ENCODE results near the gene PNCK. TPM values are rescaled to one million over a fixed set of nuclear protein-coding genes. Genes with fewer than 3 reads are reported as not detected.

The PNCK gene
- total RNA-seq, 2 donors from 2014 or later = 1.9 to 11.1 TPM

- intact Hi-C loops (cut with DNase I) = no loop called here
- H3K27ac ChIP-seq = no peak overlapping the region
- H3K4me1 ChIP-seq = no peaks in the 10 kb centered on the region
- H3K9me3 ChIP-seq = no peaks in the 10 kb centered on the region
- H3K4me3 ChIP-seq = no peak overlapping the region
- DNase-seq = no peak
- H3K36me3 ChIP-seq = no peaks in the 10 kb centered on the region
- H3K27me3 ChIP-seq = no peaks in the 10 kb centered on the region
- no peak overlapping the region for H3K9ac ChIP-seq (ENCODE audit: low read depth in 2 of 2, low read length in 2 of 2)
- TF ChIP-seq CTCF (IDR thresholded peaks at IDR 0.05) = no peak
Observed at GRCh38 chrX:153635788-153636668, 37.6 kb downstream of the PNCK start.

GRCh38 chrX:153635388-153635787 is 38.2 kb downstream of the PNCK start:
- H3K9ac ChIP-seq (ENCODE audit: low read depth in 2 of 2, low read length in 2 of 2) = no peak overlapping the region
- intact Hi-C loops (cut with DNase I) = no loop called here
- no peaks in the 10 kb centered on the region for H3K9me3 ChIP-seq
- H3K4me3 ChIP-seq = no peak overlapping the region
- H3K27ac ChIP-seq = no peak overlapping the region
- no peaks in the 10 kb centered on the region for H3K36me3 ChIP-seq
- TF ChIP-seq CTCF (IDR thresholded peaks at IDR 0.05) = no peak
- no peak for DNase-seq
- H3K27me3 ChIP-seq = no peaks in the 10 kb centered on the region
- H3K4me1 ChIP-seq = no peaks in the 10 kb centered on the region

- Histone ChIP-seq H3K36me3 (no peaks in the 10 kb centered on the region), H3K27me3 (no peaks in the 10 kb centered on the region), H3K9ac (ENCODE audit: low read depth in 2 of 2, low read length in 2 of 2) (no peak overlapping the region), H3K4me1 (no peaks in the 10 kb centered on the region), H3K9me3 (no peaks in the 10 kb centered on the region), H3K27ac (no peak overlapping the region), H3K4me3 (no peak overlapping the region)
- TF ChIP-seq CTCF (IDR thresholded peaks at IDR 0.05) = no peak
- intact Hi-C loops (cut with DNase I) = no loop called here
- DNase-seq = no peak
Observed at GRCh38 chrX:153634832-153635231, 38.8 kb downstream of the PNCK start.

DNA sequence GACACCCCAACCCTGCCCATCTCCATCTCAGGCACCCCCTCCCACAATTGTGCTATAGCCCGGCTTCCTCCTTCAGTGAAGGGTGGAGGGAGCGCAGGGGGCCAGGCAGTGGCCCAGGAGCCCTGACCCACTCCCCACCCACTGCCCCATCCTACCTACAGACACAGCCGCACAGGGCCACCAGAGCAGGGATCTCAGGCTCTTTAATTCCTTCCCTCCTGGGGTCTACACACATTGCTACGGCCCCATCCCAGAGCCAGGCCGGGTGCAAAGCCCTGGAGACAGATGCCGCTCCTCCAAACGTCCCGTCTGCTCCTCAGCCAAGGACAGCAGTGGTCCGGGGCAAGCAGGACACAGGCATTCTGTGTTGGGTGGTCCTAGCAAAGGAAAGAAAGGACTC is 39.4 kb downstream of the PNCK start:
- Histone ChIP-seq H3K4me3 (no peak overlapping the region), H3K27ac (no peak overlapping the region), H3K9ac (ENCODE audit: low read depth in 2 of 2, low read length in 2 of 2) (no peak overlapping the region), H3K4me1 (no peaks in the 10 kb centered on the region), H3K27me3 (no peaks in the 10 kb centered on the region), H3K36me3 (no peaks in the 10 kb centered on the region), H3K9me3 (no peaks in the 10 kb centered on the region)
- no peak for TF ChIP-seq CTCF (IDR thresholded peaks at IDR 0.05)
- no peak for DNase-seq
- intact Hi-C loops (cut with DNase I) = no loop called here

GRCh38 chrX:153633607-153634180 is 39.9 kb downstream of the PNCK start:
- H3K27ac ChIP-seq = no peak overlapping the region
- H3K4me1 ChIP-seq = no peaks in the 10 kb centered on the region
- no peak for TF ChIP-seq CTCF (IDR thresholded peaks at IDR 0.05)
- no peaks in the 10 kb centered on the region for H3K9me3 ChIP-seq
- no peak overlapping the region for H3K9ac ChIP-seq (ENCODE audit: low read depth in 2 of 2, low read length in 2 of 2)
- intact Hi-C loops (cut with DNase I) = no loop called here
- H3K36me3 ChIP-seq = no peaks in the 10 kb centered on the region
- H3K4me3 ChIP-seq = no peak overlapping the region
- H3K27me3 ChIP-seq = no peaks in the 10 kb centered on the region
- DNase-seq = no peak
